ENCODE measurements around the gene TIPARP. TPM values are rescaled to one million over a fixed set of nuclear protein-coding genes. Genes with fewer than 3 reads are reported as not detected.

TIPARP gene
- total RNA-seq, 1 experiment from 2014 or later = 116 TPM

- H3K4me1 ChIP-seq (ENCODE audit: insufficient read depth, low read length, poor library complexity, severe bottlenecking) = no peaks in the 10 kb centered on the region
- no TSS peak for BruUV-seq (replicated peaks)
- no peaks in the 10 kb centered on the region for H3K9me3 ChIP-seq (ENCODE audit: low read depth, low read length, poor library complexity, severe bottlenecking)
- H3K27ac ChIP-seq (ENCODE audit: low read depth, low read length, poor library complexity, severe bottlenecking) = no peak overlapping the region
- ChIA-PET POLR2A (ENCODE audit: low non-redundant PET) (no interaction called here), CTCF (no interaction called here)
- DNase-seq (ENCODE audit: low spot score) = no peak
- TF ChIP-seq CTCF (conservative IDR thresholded peaks at IDR 0.05; ENCODE audit: low read depth, low read length) (no peak), EZH2 (IDR thresholded peaks at IDR 0.05; ENCODE audit: borderline replicate concordance, low read depth, low read length, poor library complexity, severe bottlenecking) (no peak)
- H3K27me3 ChIP-seq (replicated peaks; ENCODE audit: insufficient read depth, low read depth, low read length, poor library complexity) = no peaks in the 10 kb centered on the region
- intact Hi-C loops (cut with micrococcal nuclease; ENCODE audit: unreplicated experiment) = no loop called here
- H3K36me3 ChIP-seq (ENCODE audit: insufficient read depth, low read length, poor library complexity, severe bottlenecking) = no peaks in the 10 kb centered on the region
- H3K4me3 ChIP-seq (ENCODE audit: low read depth, low read length, poor library complexity, severe bottlenecking) = no peak overlapping the region
These were observed 19.6 kb upstream of the TIPARP start for GRCh38 chr3:156654834-156655233.

GRCh38 chr3:156655819-156656550, 18.4 kb upstream of the TIPARP start:
- Histone ChIP-seq H3K36me3 (ENCODE audit: insufficient read depth, low read length, poor library complexity, severe bottlenecking) (no peaks in the 10 kb centered on the region), H3K27me3 (replicated peaks; ENCODE audit: insufficient read depth, low read depth, low read length, poor library complexity) (no peaks in the 10 kb centered on the region), H3K9me3 (ENCODE audit: low read depth, low read length, poor library complexity, severe bottlenecking) (no peaks in the 10 kb centered on the region), H3K4me3 (ENCODE audit: low read depth, low read length, poor library complexity, severe bottlenecking) (no peak overlapping the region), H3K27ac (ENCODE audit: low read depth, low read length, poor library complexity, severe bottlenecking) (no peak overlapping the region), H3K4me1 (ENCODE audit: insufficient read depth, low read length, poor library complexity, severe bottlenecking) (no peaks in the 10 kb centered on the region)
- intact Hi-C loops (cut with micrococcal nuclease; ENCODE audit: unreplicated experiment) = no loop called here
- TF ChIP-seq EZH2 (IDR thresholded peaks at IDR 0.05; ENCODE audit: borderline replicate concordance, low read depth, low read length, poor library complexity, severe bottlenecking) (no peak), CTCF (conservative IDR thresholded peaks at IDR 0.05; ENCODE audit: low read depth, low read length) (no peak)
- DNase-seq (ENCODE audit: low spot score) = no peak
- no TSS peak for BruUV-seq (replicated peaks)
- ChIA-PET CTCF (no interaction called here), POLR2A (ENCODE audit: low non-redundant PET) (no interaction called here)

GRCh38 chr3:156657440-156657839, 16.9 kb upstream of the TIPARP start:
- Histone ChIP-seq H3K36me3 (ENCODE audit: insufficient read depth, low read length, poor library complexity, severe bottlenecking) (no peaks in the 10 kb centered on the region), H3K27ac (ENCODE audit: low read depth, low read length, poor library complexity, severe bottlenecking) (no peak overlapping the region), H3K27me3 (replicated peaks; ENCODE audit: insufficient read depth, low read depth, low read length, poor library complexity) (no peaks in the 10 kb centered on the region), H3K4me1 (ENCODE audit: insufficient read depth, low read length, poor library complexity, severe bottlenecking) (no peaks in the 10 kb centered on the region), H3K9me3 (ENCODE audit: low read depth, low read length, poor library complexity, severe bottlenecking) (no peaks in the 10 kb centered on the region), H3K4me3 (ENCODE audit: low read depth, low read length, poor library complexity, severe bottlenecking) (no peak overlapping the region)
- intact Hi-C loops (cut with micrococcal nuclease; ENCODE audit: unreplicated experiment) = no loop called here
- TF ChIP-seq EZH2 (IDR thresholded peaks at IDR 0.05; ENCODE audit: borderline replicate concordance, low read depth, low read length, poor library complexity, severe bottlenecking) = no peak
- no peak for TF ChIP-seq CTCF (conservative IDR thresholded peaks at IDR 0.05; ENCODE audit: low read depth, low read length)
- no peak for DNase-seq (ENCODE audit: low spot score)
- BruUV-seq (replicated peaks) = no TSS peak
- POLR2A ChIA-PET (ENCODE audit: low non-redundant PET) = no interaction called here
- CTCF ChIA-PET = no interaction called here

All from A673 (cell line).